Measurements from ENCODE around the gene NME7. TPM values are rescaled to one million over a fixed set of nuclear protein-coding genes. Genes with fewer than 3 reads are reported as not detected.

Gene NME7
- total RNA-seq, 4 donors from 2014 or later, result 3.7 to 8.4 (median 5.5) TPM

DNA sequence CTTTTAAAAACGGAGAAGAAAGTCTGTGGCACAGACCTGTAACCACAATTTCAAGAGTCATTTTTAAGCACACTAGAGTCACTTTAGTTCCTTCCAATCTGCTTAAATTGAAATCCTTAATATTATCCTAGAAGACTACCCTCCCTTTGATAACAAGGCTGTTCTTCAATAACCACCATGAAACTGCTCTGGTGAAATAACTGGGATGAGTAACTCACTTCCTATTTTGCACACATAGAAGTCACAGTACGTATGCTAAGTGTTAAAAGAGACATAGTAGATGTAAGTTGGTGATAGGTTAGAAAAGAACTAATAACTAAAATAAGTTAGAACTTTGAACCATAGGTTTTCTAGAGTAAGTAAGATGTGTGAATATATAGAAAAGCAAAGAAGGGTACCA, 107.8 kb downstream of the NME7 start:
- Histone ChIP-seq H3K36me3 (no peaks in the 10 kb centered on the region), H3K4me3 (no peak overlapping the region), H3K4me1 (no peaks in the 10 kb centered on the region), H3K27ac (no peak overlapping the region), H3K27me3 (no peaks in the 10 kb centered on the region), H3K9me3 (no peaks in the 10 kb centered on the region)
- ATAC-seq, result no peak
- DNase-seq, result no peak
- in situ Hi-C loops (cut with MboI; ENCODE audit: low sequenced_read_pairs in 4 of 4), result no loop called here
- TF ChIP-seq CTCF (IDR thresholded peaks at IDR 0.05 in 4 of 5, conservative IDR thresholded peaks at IDR 0.05 in 1 of 5) (no peak), POLR2A (IDR thresholded peaks at IDR 0.05) (no peak)
- intact Hi-C loops (cut with DNase I; ENCODE audit: low total_unique reads), result no loop called here

GRCh38 chr1:169250795-169251194, 116.8 kb downstream of the NME7 start:
- ATAC-seq (no peak), DNase-seq (no peak)
- H3K4me1 ChIP-seq, result no peaks in the 10 kb centered on the region
- no peaks in the 10 kb centered on the region for H3K36me3 ChIP-seq
- no peak overlapping the region for H3K27ac ChIP-seq
- no peaks in the 10 kb centered on the region for H3K27me3 ChIP-seq
- TF ChIP-seq CTCF (IDR thresholded peaks at IDR 0.05 in 4 of 5, conservative IDR thresholded peaks at IDR 0.05 in 1 of 5) (no peak), POLR2A (IDR thresholded peaks at IDR 0.05) (no peak)
- H3K9me3 ChIP-seq, result no peaks in the 10 kb centered on the region
- in situ Hi-C loops (cut with MboI; ENCODE audit: low sequenced_read_pairs in 4 of 4) (no loop called here), intact Hi-C loops (cut with DNase I; ENCODE audit: low total_unique reads) (no loop called here)
- no peak overlapping the region for H3K4me3 ChIP-seq

- TF ChIP-seq CTCF (IDR thresholded peaks at IDR 0.05 in 4 of 5, conservative IDR thresholded peaks at IDR 0.05 in 1 of 5) (no peak), POLR2A (IDR thresholded peaks at IDR 0.05) (no peak)
- no peaks in the 10 kb centered on the region for H3K36me3 ChIP-seq
Observed at GRCh38 chr1:169250022-169250421, 117.6 kb downstream of the NME7 start.

GRCh38 chr1:169249611-169250010, 118.0 kb downstream of the NME7 start:
- TF ChIP-seq CTCF (IDR thresholded peaks at IDR 0.05 in 4 of 5, conservative IDR thresholded peaks at IDR 0.05 in 1 of 5) (no peak), POLR2A (IDR thresholded peaks at IDR 0.05) (no peak)
- intact Hi-C loops (cut with DNase I; ENCODE audit: low total_unique reads) (no loop called here), in situ Hi-C loops (cut with MboI; ENCODE audit: low sequenced_read_pairs in 4 of 4) (no loop called here)
- no peaks in the 10 kb centered on the region for H3K4me1 ChIP-seq
- no peaks in the 10 kb centered on the region for H3K27me3 ChIP-seq
- no peak for ATAC-seq
- DNase-seq, result no peak
- H3K36me3 ChIP-seq, result no peaks in the 10 kb centered on the region
- H3K9me3 ChIP-seq, result no peaks in the 10 kb centered on the region
- no peak overlapping the region for H3K4me3 ChIP-seq
- H3K27ac ChIP-seq, result no peak overlapping the region

More at GRCh38 chr1:169250022-169250421, 117.6 kb downstream of the NME7 start:
- no peak for ATAC-seq
- DNase-seq, result no peak
- Histone ChIP-seq H3K4me3 (no peak overlapping the region), H3K27ac (no peak overlapping the region), H3K4me1 (no peaks in the 10 kb centered on the region), H3K27me3 (no peaks in the 10 kb centered on the region), H3K9me3 (no peaks in the 10 kb centered on the region)
- intact Hi-C loops (cut with DNase I; ENCODE audit: low total_unique reads), result no loop called here
- in situ Hi-C loops (cut with MboI; ENCODE audit: low sequenced_read_pairs in 4 of 4), result no loop called here

- intact Hi-C loops (cut with DNase I; ENCODE audit: low total_unique reads), result no loop called here
- no peak for DNase-seq
- no peaks in the 10 kb centered on the region for H3K9me3 ChIP-seq
Observed at GRCh38 chr1:169245706-169246105, 121.9 kb downstream of the NME7 start.

More at GRCh38 chr1:169245706-169246105, 121.9 kb downstream of the NME7 start:
- no peaks in the 10 kb centered on the region for H3K27me3 ChIP-seq
- peaks cover 5 to 6% of the 10 kb centered on the region in 2 donors for H3K4me1 ChIP-seq
- H3K4me3 ChIP-seq, result no peak overlapping the region
- ATAC-seq, result no peak
- H3K36me3 ChIP-seq, result no peaks in the 10 kb centered on the region
- in situ Hi-C loops (cut with MboI; ENCODE audit: low sequenced_read_pairs in 4 of 4), result no loop called here
- TF ChIP-seq CTCF (IDR thresholded peaks at IDR 0.05 in 4 of 5, conservative IDR thresholded peaks at IDR 0.05 in 1 of 5) (no peak), POLR2A (IDR thresholded peaks at IDR 0.05) (no peak)
- no peak overlapping the region for H3K27ac ChIP-seq

Measured in gastrocnemius medialis (tissue), 4 donors.